Keratinocyte (primary cell): ENCODE measurements around the gene HSPA12B. TPM values are rescaled to one million over a fixed set of nuclear protein-coding genes. Genes with fewer than 3 reads are reported as not detected.

Experiments used
- DNase-seq: peaks from one replicate; pipeline ENCODE4 v3.0.0-alpha.2; 2011; ENCODE audit warnings: low read depth, missing footprints, low spot score
- FAIRE-seq: peaks from 2 replicates; lab custom pipeline; 2011; peaks lifted over from hg19 to GRCh38; lab: Jason Lieb, UNC
- H2AFZ ChIP-seq: 2 replicates; pipeline ENCODE4 v1.6.0; 2012; ENCODE audit warnings: low read length, control low read depth, inconsistent platforms; ENCODE audit not compliant: control insufficient read depth
- H3K27ac ChIP-seq: 2 replicates; pipeline ENCODE4 v1.5.1; 2011; ENCODE audit warnings: low read length; ENCODE audit not compliant: control insufficient read depth, insufficient read depth
- H3K27me3 ChIP-seq: 3 replicates; pipeline ENCODE4 v1.6.0; 2011; ENCODE audit warnings: low read length; ENCODE audit not compliant: control insufficient read depth, insufficient read depth; ENCODE audit errors: extremely low read depth
- H3K36me3 ChIP-seq, 2 experiments: 2 replicates in 1 of 2; 3 replicates in 1 of 2; pipeline ENCODE4 v1.5.1; 2011; ENCODE audit warnings: low read length in 2 of 2, mild to moderate bottlenecking in 1 of 2; ENCODE audit not compliant: control insufficient read depth in 2 of 2, insufficient read depth in 2 of 2; ENCODE audit errors: extremely low read depth in 1 of 2
- H3K4me1 ChIP-seq: 3 replicates; pipeline ENCODE4 v1.5.1; 2011; ENCODE audit warnings: low read length; ENCODE audit not compliant: control insufficient read depth, insufficient read depth; ENCODE audit errors: extremely low read depth
- H3K4me2 ChIP-seq: 3 replicates; pipeline ENCODE4 v1.6.0; 2011; ENCODE audit warnings: low read depth, low read length; ENCODE audit not compliant: control insufficient read depth, insufficient read depth; ENCODE audit errors: extremely low read depth
- H3K4me3 ChIP-seq, 3 experiments: fragments of 200-600 bp in 1 of 3; sonication (generic) in 1 of 3; 2 replicates in 2 of 3; 3 replicates in 1 of 3; pipeline ENCODE4 v1.5.1; 2011 to 2016; ENCODE audit warnings: low read length in 3 of 3, mild to moderate bottlenecking in 3 of 3, control low read depth in 2 of 3, inconsistent platforms in 1 of 3, low read depth in 1 of 3, mixed read lengths in 1 of 3, mixed run types in 1 of 3, moderate library complexity in 1 of 3; ENCODE audit not compliant: control insufficient read depth in 2 of 3, insufficient read depth in 2 of 3; ENCODE audit errors: extremely low read depth in 1 of 3
- H3K79me2 ChIP-seq: 2 replicates; pipeline ENCODE4 v1.6.0; 2012; ENCODE audit warnings: low read length; ENCODE audit not compliant: control insufficient read depth, insufficient read depth
- H3K9ac ChIP-seq: 3 replicates; pipeline ENCODE4 v1.6.0; 2011; ENCODE audit warnings: low read length; ENCODE audit not compliant: control insufficient read depth, insufficient read depth; ENCODE audit errors: extremely low read depth
- H3K9me1 ChIP-seq: 3 replicates; pipeline ENCODE4 v1.6.0; 2011; ENCODE audit warnings: low read length; ENCODE audit not compliant: control insufficient read depth, insufficient read depth; ENCODE audit errors: extremely low read depth
- H3K9me3 ChIP-seq: 2 replicates; pipeline ENCODE4 v1.5.1; 2012; ENCODE audit warnings: low read depth, low read length; ENCODE audit not compliant: control insufficient read depth
- H4K20me1 ChIP-seq: 3 replicates; pipeline ENCODE4 v1.6.0; 2011; ENCODE audit warnings: low read length; ENCODE audit not compliant: control insufficient read depth, insufficient read depth; ENCODE audit errors: extremely low read depth
- EZH2 ChIP-seq: IDR thresholded peaks from one replicate; pipeline ENCODE4 v1.6.1; 2012; ENCODE audit warnings: inconsistent platforms, mild to moderate bottlenecking, low read length, moderate library complexity
- dilution Hi-C: fragments of 300-500 bp; cut with MboI; formaldehyde crosslinking; loops from one replicate; pipeline ENCODE4 v1.7.0; 2020; ENCODE audit warnings: low sequenced_read_pairs; ENCODE audit not compliant: extremely low pct_ligation_motif_present
- polyA plus RNA-seq, 5 experiments: library from polyadenylated mRNA; depleted of rRNA in 3 of 5; stranded (reverse) in 3 of 5; stranded (forward) in 1 of 5; unstranded in 1 of 5; fragments of >200 nt; gene quantifications; 1 replicate in 1 of 5; 2 replicates in 3 of 5; 3 replicates in 1 of 5; pipeline versions ENCODE4 v1.2.1 to v1.2.3, GENCODE V29; 2011 to 2012; ENCODE audit warnings: missing spikeins in 2 of 5, low read depth in 1 of 5, low replicate concordance in 1 of 5
- TF ChIP-seq, protein P1 (sequence below), 3 experiments: IDR thresholded peaks in 1 of 3; conservative IDR thresholded peaks in 1 of 3; optimal IDR thresholded peaks in 1 of 3; 2 replicates in 2 of 3; 3 replicates in 1 of 3; pipeline versions ENCODE3 to v1.5.1; 2011; ENCODE audit warnings: low read length in 3 of 3, mild to moderate bottlenecking in 3 of 3, moderate library complexity in 2 of 3, control low read depth in 1 of 3, inconsistent platforms in 1 of 3; ENCODE audit not compliant: insufficient read depth in 2 of 3; ENCODE audit errors: extremely low read depth in 1 of 3

HSPA12B gene
- polyA plus RNA-seq, 1 donor (not counting 4 experiments of a cell fraction or from before 2014, with no cell fraction given): not detected

GRCh38 chr20:3784863-3785239 lies 52.4 kb downstream of the HSPA12B start:
- H3K79me2 ChIP-seq: peaks cover 31% of the 10 kb centered on the region
- peak overlapping the region; percentile 43 to 77 (median 75) for H3K4me3 ChIP-seq
- TF ChIP-seq EZH2: no peak
- TF ChIP-seq, protein P1, sequence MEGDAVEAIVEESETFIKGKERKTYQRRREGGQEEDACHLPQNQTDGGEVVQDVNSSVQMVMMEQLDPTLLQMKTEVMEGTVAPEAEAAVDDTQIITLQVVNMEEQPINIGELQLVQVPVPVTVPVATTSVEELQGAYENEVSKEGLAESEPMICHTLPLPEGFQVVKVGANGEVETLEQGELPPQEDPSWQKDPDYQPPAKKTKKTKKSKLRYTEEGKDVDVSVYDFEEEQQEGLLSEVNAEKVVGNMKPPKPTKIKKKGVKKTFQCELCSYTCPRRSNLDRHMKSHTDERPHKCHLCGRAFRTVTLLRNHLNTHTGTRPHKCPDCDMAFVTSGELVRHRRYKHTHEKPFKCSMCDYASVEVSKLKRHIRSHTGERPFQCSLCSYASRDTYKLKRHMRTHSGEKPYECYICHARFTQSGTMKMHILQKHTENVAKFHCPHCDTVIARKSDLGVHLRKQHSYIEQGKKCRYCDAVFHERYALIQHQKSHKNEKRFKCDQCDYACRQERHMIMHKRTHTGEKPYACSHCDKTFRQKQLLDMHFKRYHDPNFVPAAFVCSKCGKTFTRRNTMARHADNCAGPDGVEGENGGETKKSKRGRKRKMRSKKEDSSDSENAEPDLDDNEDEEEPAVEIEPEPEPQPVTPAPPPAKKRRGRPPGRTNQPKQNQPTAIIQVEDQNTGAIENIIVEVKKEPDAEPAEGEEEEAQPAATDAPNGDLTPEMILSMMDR (optimal IDR thresholded peaks at IDR 0.05 in 1 of 3, IDR thresholded peaks at IDR 0.05 in 1 of 3, conservative IDR thresholded peaks at IDR 0.05 in 1 of 3; ENCODE audit: extremely low read depth in 1 of 3, insufficient read depth in 2 of 3, low read length in 3 of 3): no peak
- H3K9me1 ChIP-seq: peaks cover 4% of the 10 kb centered on the region
- dilution Hi-C loops: no loop called here
- H3K9ac ChIP-seq: peak overlapping the region; percentile 77
- no peak overlapping the region for H2AFZ ChIP-seq
- no peaks in the 10 kb centered on the region for H3K9me3 ChIP-seq
- FAIRE-seq: no peak
- peaks cover 21% of the 10 kb centered on the region for H4K20me1 ChIP-seq
- H3K4me2 ChIP-seq: peak overlapping the region; percentile 91
- H3K4me1 ChIP-seq: peaks cover 37% of the 10 kb centered on the region
- H3K27ac ChIP-seq: no peak overlapping the region
- H3K27me3 ChIP-seq: no peaks in the 10 kb centered on the region
- no peak for DNase-seq
- peaks cover 0 to 9% of the 10 kb centered on the region in 2 experiments for H3K36me3 ChIP-seq

- Histone ChIP-seq H3K36me3 (peaks cover 0 to 9% of the 10 kb centered on the region in 2 experiments), H3K4me1 (peaks cover 37% of the 10 kb centered on the region), H3K27me3 (no peaks in the 10 kb centered on the region), H3K27ac (peak overlapping the region; percentile 40), H3K9ac (peak overlapping the region; percentile 77), H3K79me2 (peaks cover 31% of the 10 kb centered on the region), H3K9me1 (peaks cover 4% of the 10 kb centered on the region), H3K9me3 (no peaks in the 10 kb centered on the region), H2AFZ (peak overlapping the region; percentile 52), H3K4me2 (peak overlapping the region; percentile 91), H4K20me1 (peaks cover 21% of the 10 kb centered on the region), H3K4me3 (peak overlapping the region; percentile 43 to 77 (median 75))
- dilution Hi-C loops: no loop called here
- TF ChIP-seq EZH2: no peak
- TF ChIP-seq, protein P1 (optimal IDR thresholded peaks at IDR 0.05 in 1 of 3, IDR thresholded peaks at IDR 0.05 in 1 of 3, conservative IDR thresholded peaks at IDR 0.05 in 1 of 3; ENCODE audit: extremely low read depth in 1 of 3, insufficient read depth in 2 of 3, low read length in 3 of 3): no peak
- no peak for FAIRE-seq
- DNase-seq: no peak
These were observed 53.0 kb downstream of the HSPA12B start for GRCh38 chr20:3785240-3786125.
